K562 (cell line): Measurements from ENCODE around the gene VWA8. TPM values are rescaled to one million over a fixed set of nuclear protein-coding genes. Genes with fewer than 3 reads are reported as not detected.

Source experiments
- ATAC-seq: fragments of 200-7000 bp; cut with Tn5 transposase; 3 replicates; pipeline ENCODE4 v1.9.1; 2020; ENCODE audit warnings: moderate library complexity
- BruUV-seq: library from RNA; stranded (reverse); fragments of 400-500 nt; replicated peaks from 2 replicates; lab custom pipeline; 2021; lab: Mats Ljungman, UMichigan
- CTCF ChIA-PET: fragments of 300-600 bp; formaldehyde crosslinking; extraction: SDS; loops from one replicate; lab custom pipeline; 2021; ENCODE audit warnings: low intra/inter-chr PET ratio; lab: Yijun Ruan, JAX
- POLR2A ChIA-PET: fragments of 300-600, 350-650 bp; sonication (Branson Sonifier 250); formaldehyde crosslinking; extraction: SDS; loops from one replicate; lab custom pipeline; 2021; ENCODE audit warnings: antibody characterized with exemption, inconsistent platforms; lab: Yijun Ruan, JAX
- DNase-seq, 4 experiments: peaks; one replicate each; pipeline versions ENCODE4 v3.0.0 to v3.0.0-alpha.2; 2011 to 2018; ENCODE audit warnings: low spot score in 3 of 4, mixed read lengths in 3 of 4; ENCODE audit errors: extremely low read depth in 1 of 4
- FAIRE-seq: peaks from 2 replicates; lab custom pipeline; 2011; peaks lifted over from hg19 to GRCh38; lab: Jason Lieb, UNC
- H2AFZ ChIP-seq: 2 replicates; pipeline ENCODE4 v1.6.0; 2011; ENCODE audit warnings: low read depth, low read length, control low read depth, inconsistent platforms
- H3K27ac ChIP-seq: fragments of 200-600 bp; 3 replicates; pipeline ENCODE4 v1.8.0; 2011; ENCODE audit warnings: low read depth, mild to moderate bottlenecking, control low read depth, inconsistent platforms, low read length, moderate library complexity, mixed read lengths; ENCODE audit errors: extremely low read depth
- H3K27me3 ChIP-seq, 2 experiments: fragments of 300-600 bp in 1 of 2; 2 replicates in 1 of 2; 3 replicates in 1 of 2; pipeline versions ENCODE4 v1.6.0 to v1.8.0; 2011; ENCODE audit warnings: inconsistent platforms in 2 of 2, low read length in 2 of 2, mild to moderate bottlenecking in 1 of 2, mixed read lengths in 1 of 2, moderate library complexity in 1 of 2; ENCODE audit not compliant: control insufficient read depth in 2 of 2, insufficient read depth in 2 of 2
- H3K36me3 ChIP-seq: fragments of 300-600 bp; 3 replicates; pipeline ENCODE4 v1.8.0; 2011; ENCODE audit warnings: mild to moderate bottlenecking, low read length, inconsistent platforms; ENCODE audit not compliant: control insufficient read depth, insufficient read depth
- H3K4me1 ChIP-seq, 2 experiments: fragments of 200-600 bp in 1 of 2; replicated peaks in 1 of 2; 2 replicates in 1 of 2; 3 replicates in 1 of 2; pipeline versions ENCODE4 v1.5.1 to v1.8.0; 2011; ENCODE audit warnings: inconsistent platforms in 2 of 2, low read length in 2 of 2, mild to moderate bottlenecking in 1 of 2, mixed read lengths in 1 of 2, moderate library complexity in 1 of 2; ENCODE audit not compliant: control insufficient read depth in 2 of 2, insufficient read depth in 2 of 2
- H3K4me2 ChIP-seq: 2 replicates; pipeline ENCODE4 v1.6.1; 2011; ENCODE audit warnings: low read length, control low read depth, inconsistent platforms, mixed read lengths; ENCODE audit not compliant: insufficient read depth
- H3K4me3 ChIP-seq: fragments of 200-600 bp; sonication (generic), shearing (Covaris generic); 2 replicates; pipeline ENCODE4 v1.5.1; 2016; ENCODE audit warnings: control low read depth, inconsistent platforms
- H3K79me2 ChIP-seq: fragments of 200-600 bp; 3 replicates; pipeline ENCODE4 v1.8.0; 2011; ENCODE audit warnings: low read length, inconsistent platforms; ENCODE audit not compliant: control insufficient read depth, insufficient read depth
- H3K9ac ChIP-seq, 2 experiments: 2 replicates each; pipeline versions ENCODE4 v1.6.0 to v1.6.1; 2011; ENCODE audit warnings: low read depth in 2 of 2, low read length in 2 of 2, control low read depth in 1 of 2, inconsistent platforms in 1 of 2, mild to moderate bottlenecking in 1 of 2, mixed read lengths in 1 of 2; ENCODE audit not compliant: insufficient read depth in 1 of 2
- H3K9me1 ChIP-seq: one replicate; pipeline ENCODE4 v1.6.0; 2011; ENCODE audit warnings: inconsistent platforms, mild to moderate bottlenecking, low read length, moderate library complexity; ENCODE audit not compliant: control insufficient read depth, insufficient read depth
- H3K9me3 ChIP-seq: replicated peaks from 2 replicates; pipeline ENCODE4 v1.5.1; 2011; ENCODE audit warnings: low read depth, low read length, inconsistent platforms; ENCODE audit not compliant: control insufficient read depth, insufficient read depth
- H4K20me1 ChIP-seq: replicated peaks from 2 replicates; pipeline ENCODE4 v1.6.1; 2011; ENCODE audit warnings: low read length, inconsistent platforms, mixed read lengths; ENCODE audit not compliant: control insufficient read depth, insufficient read depth
- CHD2 ChIP-seq: IDR thresholded peaks from 2 replicates; pipeline ENCODE4 v1.6.1; 2011; ENCODE audit warnings: low read depth, low read length
- ELF4 ChIP-seq: fragments of 450-650 bp; formaldehyde crosslinking; IDR thresholded peaks from 2 replicates; pipeline ENCODE4 v1.4.0; 2022; ENCODE audit warnings: missing genetic modification characterization
- POLR2AphosphoS5 ChIP-seq: IDR thresholded peaks from 2 replicates; pipeline ENCODE4 v1.6.1; 2011; ENCODE audit warnings: mild to moderate bottlenecking, low read depth, low read length, moderate library complexity; ENCODE audit not compliant: control insufficient read depth, insufficient read depth
- RBFOX2 ChIP-seq: fragments of 200-400 bp; formaldehyde crosslinking; IDR thresholded peaks from 2 replicates; pipeline ENCODE4 v1.6.1; 2017; ENCODE audit warnings: low read depth, mild to moderate bottlenecking, low read length, moderate library complexity
- TCF7L2 ChIP-seq: fragments of 150-350 bp; IDR thresholded peaks from 2 replicates; pipeline ENCODE4 v1.6.1; 2016; ENCODE audit warnings: low read depth, mild to moderate bottlenecking, low read length, moderate library complexity
- TEAD2 ChIP-seq: fragments of 450-650 bp; IDR thresholded peaks from 2 replicates; pipeline ENCODE4 v1.6.1; 2016; ENCODE audit warnings: missing genetic modification characterization, control low read depth, missing compliant biosample characterization
- ZNF184 ChIP-seq: sonication (generic); formaldehyde crosslinking; IDR thresholded peaks from 2 replicates; pipeline ENCODE4 v1.5.0; 2020; ENCODE audit warnings: missing genetic modification reagents
- WGBS: fragments of 100-300 bp; shearing (Covaris generic); methylation state at CpG from one replicate; pipeline ENCODE4 v1.1.6; 2016; ENCODE audit warnings: low coverage, mixed read lengths; ENCODE audit not compliant: insufficient coverage; ENCODE audit errors: missing lambda C conversion rate; 5-methylcytosine and 5-hydroxymethylcytosine counted together
- in situ Hi-C: fragments of 300-500 bp; cut with MboI; formaldehyde crosslinking; loops from 4 replicates; pipeline ENCODE4 v1.15.0; 2018; ENCODE audit warnings: inconsistent platforms, mixed read lengths
- intact Hi-C: fragments of 100-400 bp; cut with micrococcal nuclease; formaldehyde crosslinking; loops from 2 replicates; pipeline ENCODE4 v1.14.2; 2022
- polyA plus RNA-seq, 8 experiments: library from polyadenylated mRNA; depleted of rRNA in 4 of 8; stranded (reverse) in 5 of 8; unstranded in 3 of 8; fragments of >200 nt; fragmentation: Nextera tagmentation in 2 of 8; fragmentation: Illumina TruSeq in 1 of 8; extraction: Ambion mirVana in 2 of 8; extraction: Trizol in 1 of 8; gene quantifications; 2 replicates each; pipeline versions ENCODE4 v1.2.1 to v1.2.3, GENCODE V29; 2011 to 2014; ENCODE audit warnings: inconsistent platforms in 1 of 8, missing spikeins in 1 of 8
- total RNA-seq, 7 experiments: library from RNA; depleted of rRNA in 6 of 7; stranded (reverse); fragments of >200 nt in 6 of 7; fragmentation: Illumina TruSeq in 2 of 7; extraction: Trizol in 2 of 7; gene quantifications; 2 replicates each; pipeline versions ENCODE4 v1.2.1 to v1.2.3, GENCODE V29; 2011 to 2021; ENCODE audit warnings: low replicate concordance in 1 of 7
- TF ChIP-seq, protein P1 (sequence below): fragments of 450-650 bp; formaldehyde crosslinking; IDR thresholded peaks from 2 replicates; pipeline ENCODE4 v1.4.0; 2022; ENCODE audit warnings: mild to moderate bottlenecking, moderate library complexity
- TF ChIP-seq, protein P2 (sequence below), 2 experiments: IDR thresholded peaks; 2 replicates each; pipeline ENCODE4 v1.6.1; 2012; ENCODE audit warnings: improper control_type of control experiment in 2 of 2, low read depth in 2 of 2, low read length in 2 of 2, borderline replicate concordance in 1 of 2

VWA8 gene
- total and polyA plus RNA-seq, 9 of the 15 experiments (the other 6 are each of a cell fraction or from before 2014, with no cell fraction given): 2.1 to 18.5 (median 13.3) TPM

DNA sequence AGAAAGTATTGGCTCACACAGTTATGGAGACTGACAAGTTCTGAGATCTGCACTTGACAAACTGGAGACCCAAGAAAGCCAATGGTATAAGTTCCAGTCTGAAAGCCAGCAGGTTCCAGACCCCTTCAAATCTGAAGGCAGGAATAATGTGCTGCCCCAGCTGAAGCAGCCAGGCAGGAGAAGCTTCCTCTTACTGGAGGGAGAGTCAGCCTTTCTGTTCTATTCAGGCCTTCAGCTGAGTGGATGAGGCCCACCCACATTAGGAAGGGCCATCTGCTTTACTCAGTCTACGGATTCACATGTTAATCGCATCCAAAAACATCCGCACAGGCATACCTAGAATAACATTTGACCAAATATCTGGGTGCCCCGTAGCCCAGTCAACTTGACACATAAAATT, 8.2 kb upstream of the VWA8 start:
- H3K9me3 ChIP-seq: no peaks in the 10 kb centered on the region
- H3K27ac ChIP-seq: no peak overlapping the region
- ATAC-seq: no peak
- ChIA-PET POLR2A (interaction anchor here (1.4 kb wide), 1 partner anchor 10 kb away, joined by 3 read pairs; no protein-coding TSS in a partner anchor), CTCF (no interaction called here)
- TF ChIP-seq RBFOX2 (no peak), ZNF184 (CRISPR knock-in tag) (no peak), POLR2AphosphoS5 (no peak), TEAD2 (tag) (no peak), ELF4 (CRISPR knock-in tag) (no peak), TCF7L2 (no peak), CHD2 (no peak)
- TF ChIP-seq, protein P1, sequence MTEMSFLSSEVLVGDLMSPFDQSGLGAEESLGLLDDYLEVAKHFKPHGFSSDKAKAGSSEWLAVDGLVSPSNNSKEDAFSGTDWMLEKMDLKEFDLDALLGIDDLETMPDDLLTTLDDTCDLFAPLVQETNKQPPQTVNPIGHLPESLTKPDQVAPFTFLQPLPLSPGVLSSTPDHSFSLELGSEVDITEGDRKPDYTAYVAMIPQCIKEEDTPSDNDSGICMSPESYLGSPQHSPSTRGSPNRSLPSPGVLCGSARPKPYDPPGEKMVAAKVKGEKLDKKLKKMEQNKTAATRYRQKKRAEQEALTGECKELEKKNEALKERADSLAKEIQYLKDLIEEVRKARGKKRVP (CRISPR knock-in tag): no peak
- TF ChIP-seq, protein P2, sequence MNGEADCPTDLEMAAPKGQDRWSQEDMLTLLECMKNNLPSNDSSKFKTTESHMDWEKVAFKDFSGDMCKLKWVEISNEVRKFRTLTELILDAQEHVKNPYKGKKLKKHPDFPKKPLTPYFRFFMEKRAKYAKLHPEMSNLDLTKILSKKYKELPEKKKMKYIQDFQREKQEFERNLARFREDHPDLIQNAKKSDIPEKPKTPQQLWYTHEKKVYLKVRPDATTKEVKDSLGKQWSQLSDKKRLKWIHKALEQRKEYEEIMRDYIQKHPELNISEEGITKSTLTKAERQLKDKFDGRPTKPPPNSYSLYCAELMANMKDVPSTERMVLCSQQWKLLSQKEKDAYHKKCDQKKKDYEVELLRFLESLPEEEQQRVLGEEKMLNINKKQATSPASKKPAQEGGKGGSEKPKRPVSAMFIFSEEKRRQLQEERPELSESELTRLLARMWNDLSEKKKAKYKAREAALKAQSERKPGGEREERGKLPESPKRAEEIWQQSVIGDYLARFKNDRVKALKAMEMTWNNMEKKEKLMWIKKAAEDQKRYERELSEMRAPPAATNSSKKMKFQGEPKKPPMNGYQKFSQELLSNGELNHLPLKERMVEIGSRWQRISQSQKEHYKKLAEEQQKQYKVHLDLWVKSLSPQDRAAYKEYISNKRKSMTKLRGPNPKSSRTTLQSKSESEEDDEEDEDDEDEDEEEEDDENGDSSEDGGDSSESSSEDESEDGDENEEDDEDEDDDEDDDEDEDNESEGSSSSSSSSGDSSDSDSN (IDR thresholded peaks at IDR 0.05; ENCODE audit: borderline replicate concordance in 1 of 2, low read depth in 2 of 2, low read length in 2 of 2): no peak
- in situ Hi-C loops (no loop called here), intact Hi-C loops (no loop called here)
- H3K4me3 ChIP-seq: no peak overlapping the region
- no peaks in the 10 kb centered on the region for H3K27me3 ChIP-seq
- H4K20me1 ChIP-seq: no peaks in the 10 kb centered on the region
- 72% methylated on average over 2 of the region's 4 CpGs for WGBS
- no peaks in the 10 kb centered on the region for H3K36me3 ChIP-seq
- H2AFZ ChIP-seq: no peak overlapping the region
- FAIRE-seq: no peak
- H3K4me2 ChIP-seq: no peak overlapping the region
- DNase-seq: no peak
- BruUV-seq: no TSS peak
- no peak overlapping the region for H3K9ac ChIP-seq
- H3K79me2 ChIP-seq: no peaks in the 10 kb centered on the region
- no peaks in the 10 kb centered on the region; a peak in 1 of 5 replicates for H3K4me1 ChIP-seq
- no peaks in the 10 kb centered on the region for H3K9me1 ChIP-seq
